ENCODE measurements around the gene CRISPLD2. TPM values are rescaled to one million over a fixed set of nuclear protein-coding genes. Genes with fewer than 3 reads are reported as not detected.
"Not testable (repeated sequence)": the region's sequence is repeated elsewhere in the genome, so short reads cannot be mapped to it uniquely, and the experiment has no call there.

CRISPLD2 gene
- total RNA-seq, 4 donors from 2014 or later, result 54.9 to 109 (median 63.4) TPM

DNA sequence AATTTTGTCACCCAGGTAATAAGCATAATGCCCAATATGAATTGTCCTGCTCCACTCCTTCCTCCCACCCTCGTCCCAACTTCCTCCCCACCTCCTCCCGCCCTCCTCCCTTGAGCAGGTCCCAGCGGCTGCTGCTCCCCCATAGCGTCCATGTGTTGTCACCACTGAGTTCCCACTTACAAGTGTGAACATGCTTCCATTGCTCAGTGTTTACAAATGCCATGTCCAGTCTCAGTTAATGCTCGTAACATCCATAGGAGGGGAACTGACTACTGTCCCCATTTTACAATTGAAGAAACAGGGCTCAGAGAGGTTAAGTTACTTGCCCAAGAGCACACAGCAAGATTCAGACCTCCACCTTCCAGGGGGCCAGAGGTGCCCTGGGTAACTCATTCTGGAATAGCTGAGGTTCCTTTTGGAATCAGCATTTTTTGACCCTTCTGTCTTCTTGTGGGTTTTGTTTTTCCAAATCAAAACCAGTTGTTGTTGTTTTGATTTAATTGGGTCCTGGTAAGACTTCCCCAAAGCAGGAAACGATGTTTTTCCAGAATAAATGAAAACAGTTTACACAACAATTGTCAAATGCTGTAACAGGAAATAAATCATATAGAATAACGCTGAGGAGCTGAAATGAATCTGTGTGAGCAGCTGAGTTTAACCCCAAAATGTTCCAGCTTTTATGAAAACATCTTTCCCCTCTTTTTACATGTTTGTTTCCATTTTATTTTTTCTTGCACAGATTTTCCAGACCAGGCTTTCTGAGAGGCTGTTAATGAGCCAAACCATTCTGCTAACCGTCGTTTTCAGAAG, 117.6 kb downstream of the CRISPLD2 start:
- Histone ChIP-seq H3K4me1 (peaks cover 25% of the 10 kb centered on the region), H3K4me3 (no peak overlapping the region), H3K36me3 (no peaks in the 10 kb centered on the region), H3K9me3 (no peaks in the 10 kb centered on the region), H3K27ac (no peak overlapping the region), H3K27me3 (no peaks in the 10 kb centered on the region)
- TF ChIP-seq CTCF (IDR thresholded peaks at IDR 0.05) (no peak), POLR2AphosphoS5 (IDR thresholded peaks at IDR 0.05) (no peak), EP300 (IDR thresholded peaks at IDR 0.05) (no peak), POLR2A (IDR thresholded peaks at IDR 0.05) (no peak)
- no peak for DNase-seq (ENCODE audit: low spot score in 2 of 2)
- WGBS, result 59% methylated on average over 9 of the region's 9 CpGs

DNA sequence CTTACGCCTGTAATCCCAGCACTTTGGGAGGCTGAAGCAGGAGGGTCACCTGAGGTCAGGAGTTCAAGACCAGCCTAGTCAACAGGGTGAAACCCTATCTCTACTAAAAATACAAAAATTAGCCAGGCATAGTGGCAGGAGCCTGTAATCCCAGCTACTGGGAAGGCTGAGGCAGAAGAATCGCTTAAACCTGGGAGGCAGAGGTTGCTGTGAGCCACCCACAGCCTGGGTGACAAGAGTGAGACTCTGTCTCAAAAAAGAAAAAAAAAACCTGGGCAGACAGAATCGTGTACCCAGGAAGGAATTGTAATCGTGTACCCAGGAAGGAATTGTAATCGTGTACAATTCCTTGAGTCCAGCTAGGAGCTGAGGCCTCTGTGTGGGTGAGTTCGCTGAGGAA, 118.8 kb downstream of the CRISPLD2 start:
- H3K36me3 ChIP-seq, result not testable (repeated sequence)
- WGBS, result 83% methylated on average over 6 of the region's 6 CpGs

GRCh38 chr16:84940670-84941551, 121.1 kb downstream of the CRISPLD2 start:
- DNase-seq (ENCODE audit: low spot score in 2 of 2), result peak in 1 of 2 donors; percentile 81
- TF ChIP-seq CTCF (IDR thresholded peaks at IDR 0.05) (no peak), EP300 (IDR thresholded peaks at IDR 0.05) (no peak), POLR2A (IDR thresholded peaks at IDR 0.05) (no peak), POLR2AphosphoS5 (IDR thresholded peaks at IDR 0.05) (no peak)
- Histone ChIP-seq H3K4me1 (peaks cover 13% of the 10 kb centered on the region), H3K9me3 (no peaks in the 10 kb centered on the region), H3K4me3 (no peak overlapping the region), H3K27ac (peak overlapping the region; percentile 20), H3K36me3 (no peaks in the 10 kb centered on the region), H3K27me3 (no peaks in the 10 kb centered on the region)
- WGBS, result 87% methylated on average over 20 of the region's 41 CpGs

More for the DNA sequence above, 118.8 kb downstream of the CRISPLD2 start:
- DNase-seq (ENCODE audit: low spot score in 2 of 2); H3K27me3 ChIP-seq; H3K9me3 ChIP-seq; H3K27ac ChIP-seq; H3K4me3 ChIP-seq: not testable (repeated sequence)
- peaks cover 22% of the 10 kb centered on the region for H3K4me1 ChIP-seq

DNA sequence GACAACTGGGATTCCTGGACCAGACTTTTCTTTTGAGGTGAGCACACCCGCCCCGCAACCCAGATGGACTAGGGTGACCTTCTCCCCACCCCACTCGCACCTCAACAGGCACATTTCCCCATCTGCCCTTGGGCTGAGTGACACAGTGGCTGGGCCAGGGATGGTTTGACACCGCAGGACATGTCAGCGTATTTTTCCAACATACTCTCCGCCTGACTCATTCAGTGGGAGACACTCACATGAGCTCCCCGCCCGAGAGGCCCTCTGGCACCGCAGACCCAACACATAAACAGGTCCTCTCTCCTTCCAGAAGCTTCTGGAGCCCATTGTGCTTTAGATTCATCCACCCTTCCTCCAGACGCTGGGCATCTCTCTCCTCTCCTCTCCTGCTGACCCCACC, 122.1 kb downstream of the CRISPLD2 start:
- peak in 1 of 2 donors; percentile 77 for DNase-seq (ENCODE audit: low spot score in 2 of 2)
- 66% methylated on average over 10 of the region's 10 CpGs for WGBS

GRCh38 chr16:84942786-84943185, 123.0 kb downstream of the CRISPLD2 start:
- DNase-seq (ENCODE audit: low spot score in 2 of 2), result no peak
- Histone ChIP-seq H3K36me3 (no peaks in the 10 kb centered on the region), H3K4me1 (peaks cover 18% of the 10 kb centered on the region), H3K4me3 (no peak overlapping the region), H3K27me3 (no peaks in the 10 kb centered on the region), H3K27ac (no peak overlapping the region), H3K9me3 (no peaks in the 10 kb centered on the region)
- WGBS, result 94% methylated on average over 4 of the region's 4 CpGs
- no peak for TF ChIP-seq CTCF (IDR thresholded peaks at IDR 0.05)
- TF ChIP-seq EP300 (IDR thresholded peaks at IDR 0.05), result no peak
- no peak for TF ChIP-seq POLR2AphosphoS5 (IDR thresholded peaks at IDR 0.05)
- TF ChIP-seq POLR2A (IDR thresholded peaks at IDR 0.05), result no peak

More for the DNA sequence above, 122.1 kb downstream of the CRISPLD2 start:
- H3K27ac ChIP-seq, result no peak overlapping the region
- H3K9me3 ChIP-seq, result no peaks in the 10 kb centered on the region
- peaks cover 14% of the 10 kb centered on the region for H3K4me1 ChIP-seq
- H3K4me3 ChIP-seq, result no peak overlapping the region
- no peaks in the 10 kb centered on the region for H3K27me3 ChIP-seq
- no peak for TF ChIP-seq CTCF (IDR thresholded peaks at IDR 0.05)
- TF ChIP-seq EP300 (IDR thresholded peaks at IDR 0.05), result no peak
- TF ChIP-seq POLR2A (IDR thresholded peaks at IDR 0.05), result no peak
- TF ChIP-seq POLR2AphosphoS5 (IDR thresholded peaks at IDR 0.05), result peak in 1 of 3 donors; percentile 43
- no peaks in the 10 kb centered on the region for H3K36me3 ChIP-seq

Measured in suprapubic skin (tissue), 4 donors.